ENCODE data around the gene TRIM15.

Gene TRIM15

DNA sequence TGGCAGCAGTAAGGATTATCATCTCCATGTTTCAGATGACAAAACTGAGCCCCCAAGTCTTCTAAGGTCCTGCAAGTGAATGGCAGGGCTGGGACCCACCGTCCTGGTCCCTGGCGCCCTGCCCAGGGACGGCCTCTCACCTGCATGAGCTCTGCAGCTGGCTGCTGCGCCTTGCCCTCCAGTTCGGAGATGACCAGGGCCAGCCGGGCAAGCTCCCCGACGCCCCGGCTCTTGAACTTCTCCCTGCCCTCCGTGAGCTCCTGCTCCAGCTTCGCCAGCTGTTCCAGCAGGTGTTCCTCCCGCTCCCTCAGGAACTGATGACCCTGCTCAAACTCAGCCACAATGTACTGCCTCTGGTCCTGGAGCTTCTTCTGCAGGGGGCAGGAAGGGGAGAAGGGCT is 33.0 kb downstream of the TRIM15 start:
- TF ChIP-seq POLR2AphosphoS5 (IDR thresholded peaks at IDR 0.05; ENCODE audit: low read depth) (no peak), GABPA (IDR thresholded peaks at IDR 0.05; ENCODE audit: low read depth) (no peak), SPI1 (IDR thresholded peaks at IDR 0.05; ENCODE audit: borderline replicate concordance, low read depth) (no peak)
- TF ChIP-seq, protein P1, sequence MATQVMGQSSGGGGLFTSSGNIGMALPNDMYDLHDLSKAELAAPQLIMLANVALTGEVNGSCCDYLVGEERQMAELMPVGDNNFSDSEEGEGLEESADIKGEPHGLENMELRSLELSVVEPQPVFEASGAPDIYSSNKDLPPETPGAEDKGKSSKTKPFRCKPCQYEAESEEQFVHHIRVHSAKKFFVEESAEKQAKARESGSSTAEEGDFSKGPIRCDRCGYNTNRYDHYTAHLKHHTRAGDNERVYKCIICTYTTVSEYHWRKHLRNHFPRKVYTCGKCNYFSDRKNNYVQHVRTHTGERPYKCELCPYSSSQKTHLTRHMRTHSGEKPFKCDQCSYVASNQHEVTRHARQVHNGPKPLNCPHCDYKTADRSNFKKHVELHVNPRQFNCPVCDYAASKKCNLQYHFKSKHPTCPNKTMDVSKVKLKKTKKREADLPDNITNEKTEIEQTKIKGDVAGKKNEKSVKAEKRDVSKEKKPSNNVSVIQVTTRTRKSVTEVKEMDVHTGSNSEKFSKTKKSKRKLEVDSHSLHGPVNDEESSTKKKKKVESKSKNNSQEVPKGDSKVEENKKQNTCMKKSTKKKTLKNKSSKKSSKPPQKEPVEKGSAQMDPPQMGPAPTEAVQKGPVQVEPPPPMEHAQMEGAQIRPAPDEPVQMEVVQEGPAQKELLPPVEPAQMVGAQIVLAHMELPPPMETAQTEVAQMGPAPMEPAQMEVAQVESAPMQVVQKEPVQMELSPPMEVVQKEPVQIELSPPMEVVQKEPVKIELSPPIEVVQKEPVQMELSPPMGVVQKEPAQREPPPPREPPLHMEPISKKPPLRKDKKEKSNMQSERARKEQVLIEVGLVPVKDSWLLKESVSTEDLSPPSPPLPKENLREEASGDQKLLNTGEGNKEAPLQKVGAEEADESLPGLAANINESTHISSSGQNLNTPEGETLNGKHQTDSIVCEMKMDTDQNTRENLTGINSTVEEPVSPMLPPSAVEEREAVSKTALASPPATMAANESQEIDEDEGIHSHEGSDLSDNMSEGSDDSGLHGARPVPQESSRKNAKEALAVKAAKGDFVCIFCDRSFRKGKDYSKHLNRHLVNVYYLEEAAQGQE (IDR thresholded peaks at IDR 0.05; ENCODE audit: insufficient replicate concordance, low read depth) = no peak
- TF ChIP-seq, protein P2, sequence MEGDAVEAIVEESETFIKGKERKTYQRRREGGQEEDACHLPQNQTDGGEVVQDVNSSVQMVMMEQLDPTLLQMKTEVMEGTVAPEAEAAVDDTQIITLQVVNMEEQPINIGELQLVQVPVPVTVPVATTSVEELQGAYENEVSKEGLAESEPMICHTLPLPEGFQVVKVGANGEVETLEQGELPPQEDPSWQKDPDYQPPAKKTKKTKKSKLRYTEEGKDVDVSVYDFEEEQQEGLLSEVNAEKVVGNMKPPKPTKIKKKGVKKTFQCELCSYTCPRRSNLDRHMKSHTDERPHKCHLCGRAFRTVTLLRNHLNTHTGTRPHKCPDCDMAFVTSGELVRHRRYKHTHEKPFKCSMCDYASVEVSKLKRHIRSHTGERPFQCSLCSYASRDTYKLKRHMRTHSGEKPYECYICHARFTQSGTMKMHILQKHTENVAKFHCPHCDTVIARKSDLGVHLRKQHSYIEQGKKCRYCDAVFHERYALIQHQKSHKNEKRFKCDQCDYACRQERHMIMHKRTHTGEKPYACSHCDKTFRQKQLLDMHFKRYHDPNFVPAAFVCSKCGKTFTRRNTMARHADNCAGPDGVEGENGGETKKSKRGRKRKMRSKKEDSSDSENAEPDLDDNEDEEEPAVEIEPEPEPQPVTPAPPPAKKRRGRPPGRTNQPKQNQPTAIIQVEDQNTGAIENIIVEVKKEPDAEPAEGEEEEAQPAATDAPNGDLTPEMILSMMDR (IDR thresholded peaks at IDR 0.05; ENCODE audit: insufficient read depth, low read length) = no peak
- Histone ChIP-seq H3K27me3 (ENCODE audit: insufficient read depth, poor library complexity, severe bottlenecking) (no peaks in the 10 kb centered on the region), H3K4me3 (replicated peaks; ENCODE audit: insufficient read depth, low read length) (no peak overlapping the region), H3K27ac (replicated peaks) (no peak overlapping the region)
- DNase-seq (ENCODE audit: low read depth in 1 of 2, low spot score in 1 of 2) = no peak

DNA sequence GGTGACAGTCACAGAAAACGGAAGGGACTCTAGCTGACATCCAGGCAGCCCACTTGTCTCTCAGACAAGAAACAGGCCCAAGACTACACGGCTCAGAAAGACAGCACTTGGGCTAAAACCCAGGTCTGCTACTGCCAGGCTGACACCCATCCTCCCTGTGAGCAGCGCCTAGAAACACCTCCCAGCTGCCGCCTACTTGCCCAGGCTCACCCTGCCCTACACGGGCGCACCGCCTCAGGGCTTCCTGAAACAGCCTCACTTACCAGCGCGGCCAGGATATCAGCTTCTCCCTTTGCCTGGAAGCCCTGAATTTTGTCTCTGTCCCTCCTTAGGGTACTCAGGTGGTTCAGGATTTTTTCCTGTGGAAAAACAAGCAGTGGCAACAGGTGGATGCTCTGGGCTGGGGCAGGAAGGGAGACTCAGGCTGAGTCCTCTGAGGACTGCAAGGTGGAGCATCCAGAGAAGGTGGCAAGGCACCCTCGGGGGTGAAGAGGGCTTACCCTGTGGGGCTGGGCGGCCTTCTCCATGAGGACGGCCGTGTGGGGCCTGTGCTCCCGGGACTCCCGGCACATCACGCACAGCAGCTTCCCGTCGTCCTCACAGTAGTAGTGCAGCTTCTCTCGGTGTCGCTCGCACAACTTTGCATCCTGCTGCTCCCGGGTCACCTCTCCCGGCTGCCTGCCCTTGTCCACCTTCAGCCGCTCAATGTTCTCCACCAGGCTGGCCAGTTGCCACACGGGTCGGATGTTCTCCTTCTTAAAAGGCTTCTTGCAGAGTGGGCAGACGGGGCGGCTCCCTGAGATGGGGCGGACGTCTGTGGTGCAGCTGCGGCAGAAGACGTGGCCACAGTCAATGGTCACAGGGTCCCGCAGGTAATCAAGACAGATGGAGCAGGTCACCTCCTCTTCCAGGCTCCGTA is 35.1 kb downstream of the TRIM15 start:
- no peak overlapping the region for H3K27ac ChIP-seq (replicated peaks)
- no peaks in the 10 kb centered on the region for H3K27me3 ChIP-seq (ENCODE audit: insufficient read depth, poor library complexity, severe bottlenecking)
- DNase-seq (ENCODE audit: low read depth in 1 of 2, low spot score in 1 of 2) = no peak
- TF ChIP-seq SPI1 (IDR thresholded peaks at IDR 0.05; ENCODE audit: borderline replicate concordance, low read depth) = no peak
- H3K4me3 ChIP-seq (replicated peaks; ENCODE audit: insufficient read depth, low read length) = no peak overlapping the region

DNA sequence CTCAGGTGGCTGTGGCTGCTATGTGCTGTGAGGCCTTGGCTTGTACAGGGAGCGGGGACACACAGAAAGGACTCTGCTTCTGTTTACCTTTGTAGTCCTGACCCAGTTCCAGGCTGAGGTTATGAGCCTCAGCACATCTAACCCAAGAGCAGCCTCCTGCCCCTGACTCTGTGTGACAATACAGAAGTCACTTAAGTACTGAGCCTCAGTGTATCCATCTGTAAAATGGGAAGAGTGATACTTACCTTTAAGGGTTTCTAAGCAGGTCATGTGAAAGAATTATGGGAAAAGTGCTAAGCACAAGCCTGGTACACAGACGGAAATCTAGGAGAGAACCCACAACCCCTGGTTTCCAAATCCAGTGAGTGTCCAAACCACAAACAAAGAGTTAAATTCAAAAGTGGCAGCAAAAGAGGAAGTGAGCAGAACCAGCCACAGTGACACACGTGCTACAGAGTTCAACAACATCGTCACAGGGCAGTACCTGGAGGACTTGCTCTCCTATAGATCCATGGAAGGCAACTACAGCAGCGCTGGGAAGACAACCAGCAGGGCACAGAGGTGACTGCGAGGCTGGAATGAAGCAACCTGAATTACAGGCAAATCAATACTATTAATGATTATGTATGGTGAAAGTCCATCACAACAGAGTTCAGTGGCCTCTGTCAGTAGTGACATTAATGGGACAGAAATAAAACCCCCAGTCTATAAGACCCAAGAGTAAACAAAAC is 37.4 kb downstream of the TRIM15 start:
- no peak overlapping the region for H3K4me3 ChIP-seq (replicated peaks; ENCODE audit: insufficient read depth, low read length)
- peak overlapping the region; percentile 35 for H3K27ac ChIP-seq (replicated peaks)
- TF ChIP-seq POLR2AphosphoS5 (IDR thresholded peaks at IDR 0.05; ENCODE audit: low read depth) = no peak
- TF ChIP-seq SPI1 (IDR thresholded peaks at IDR 0.05; ENCODE audit: borderline replicate concordance, low read depth) = peak; percentile 99
- H3K27me3 ChIP-seq (ENCODE audit: insufficient read depth, poor library complexity, severe bottlenecking) = no peaks in the 10 kb centered on the region
- peak; percentile 61 to 82 for DNase-seq (ENCODE audit: low read depth in 1 of 2, low spot score in 1 of 2)

DNA sequence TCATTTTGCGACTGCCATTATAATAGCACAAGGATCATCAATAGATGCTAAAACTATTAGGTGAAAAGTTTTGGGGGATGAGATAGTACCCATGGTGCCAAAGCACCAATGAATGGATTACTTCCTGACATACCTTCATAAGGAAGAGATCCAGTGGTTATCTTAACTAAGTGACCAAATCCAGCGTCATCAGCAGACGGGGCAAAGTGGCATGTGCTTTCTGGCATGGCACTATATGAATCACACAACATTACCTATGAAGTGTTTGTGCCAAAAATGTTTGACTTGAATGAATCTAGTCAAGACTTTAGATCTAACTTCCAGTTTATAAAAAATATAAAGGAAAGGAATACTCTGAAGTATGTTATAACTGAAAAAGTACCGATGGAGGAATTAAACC is 39.0 kb downstream of the TRIM15 start:
- no peak for DNase-seq (ENCODE audit: low read depth in 1 of 2, low spot score in 1 of 2)
- H3K27ac ChIP-seq (replicated peaks) = no peak overlapping the region
- no peak overlapping the region for H3K4me3 ChIP-seq (replicated peaks; ENCODE audit: insufficient read depth, low read length)
- no peaks in the 10 kb centered on the region for H3K27me3 ChIP-seq (ENCODE audit: insufficient read depth, poor library complexity, severe bottlenecking)
- TF ChIP-seq POLR2AphosphoS5 (IDR thresholded peaks at IDR 0.05; ENCODE audit: low read depth) = no peak
- TF ChIP-seq, protein P2 (IDR thresholded peaks at IDR 0.05; ENCODE audit: insufficient read depth, low read length) = no peak
- TF ChIP-seq SPI1 (IDR thresholded peaks at IDR 0.05; ENCODE audit: borderline replicate concordance, low read depth) = no peak
- TF ChIP-seq GABPA (IDR thresholded peaks at IDR 0.05; ENCODE audit: low read depth) = no peak
- TF ChIP-seq, protein P1 (IDR thresholded peaks at IDR 0.05; ENCODE audit: insufficient replicate concordance, low read depth) = no peak

Measured in HL-60 (cell line).